ENCODE data around the gene TCF7L2.

Gene TCF7L2

DNA sequence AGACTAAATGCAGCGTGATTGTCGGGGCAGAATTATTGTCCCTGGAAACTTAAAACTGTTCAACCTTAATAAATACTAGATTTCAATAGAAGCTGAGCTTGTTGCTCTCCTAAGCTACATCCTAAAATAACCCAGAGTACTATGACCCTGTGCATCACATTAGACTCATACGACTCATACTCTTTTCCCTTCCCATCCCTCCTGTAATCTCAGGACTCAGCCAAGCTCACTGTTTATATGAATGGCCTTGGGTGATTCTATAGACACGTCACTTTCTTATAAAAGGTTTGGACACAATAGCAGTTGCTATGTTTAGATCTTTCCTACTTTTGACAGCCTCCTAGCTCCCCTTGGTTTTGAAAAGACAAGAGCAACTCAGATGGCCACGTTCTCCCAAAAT lies 17.2 kb downstream of the TCF7L2 start:
- Histone ChIP-seq H3F3A (ENCODE audit: insufficient read depth) (no peaks in the 10 kb centered on the region), H3K79me2 (ENCODE audit: insufficient read depth, low read length) (no peaks in the 10 kb centered on the region), H3K27ac (ENCODE audit: low read depth, low read length) (no peak overlapping the region), H3K36me3 (ENCODE audit: low read length) (no peaks in the 10 kb centered on the region), H3K9me3 (ENCODE audit: insufficient read depth, low read length) (no peaks in the 10 kb centered on the region), H3K4me3 (ENCODE audit: insufficient read depth, low read length, poor library complexity, severe bottlenecking) (no peak overlapping the region), H3K27me3 (ENCODE audit: low read length) (no peaks in the 10 kb centered on the region), H4K20me1 (ENCODE audit: low read depth, low read length) (no peaks in the 10 kb centered on the region), H3K9ac (ENCODE audit: low read length) (no peak overlapping the region), H3K9me2 (replicated peaks; ENCODE audit: insufficient read depth, low read length) (no peaks in the 10 kb centered on the region), H3K4me2 (ENCODE audit: low read depth, low read length, poor library complexity, severe bottlenecking) (no peak overlapping the region), H2AFZ (ENCODE audit: low read depth, low read length, severe bottlenecking) (no peak overlapping the region)
- TF ChIP-seq EZH2phosphoT487 (conservative IDR thresholded peaks at IDR 0.05; ENCODE audit: low read length) (no peak), CTCF (IDR thresholded peaks at IDR 0.05; ENCODE audit: insufficient read depth, low read length, poor library complexity, severe bottlenecking) (no peak)

DNA sequence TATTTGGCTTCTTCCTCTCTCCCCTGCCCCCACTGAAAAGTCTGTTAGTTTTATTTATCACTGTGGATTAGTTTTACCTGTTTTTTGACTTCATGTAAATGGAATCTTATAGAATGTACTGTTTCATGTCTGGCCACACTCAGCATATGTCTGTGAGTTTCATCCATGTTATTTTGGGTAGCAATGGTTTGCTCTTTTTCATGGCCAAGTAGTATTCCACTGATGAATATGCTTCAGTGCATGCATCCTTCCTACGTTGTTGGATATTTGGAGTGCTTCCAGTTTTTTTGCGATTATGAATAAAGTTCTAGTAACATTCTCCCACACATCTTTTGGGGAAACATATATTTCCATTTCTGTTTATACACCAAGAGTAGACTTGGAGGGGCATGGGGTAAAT lies 19.1 kb downstream of the TCF7L2 start:
- Histone ChIP-seq H3K36me3 (ENCODE audit: low read length) (no peaks in the 10 kb centered on the region), H3F3A (ENCODE audit: insufficient read depth) (no peaks in the 10 kb centered on the region), H3K27ac (ENCODE audit: low read depth, low read length) (no peak overlapping the region), H3K9me2 (replicated peaks; ENCODE audit: insufficient read depth, low read length) (no peaks in the 10 kb centered on the region), H2AFZ (ENCODE audit: low read depth, low read length, severe bottlenecking) (no peak overlapping the region), H3K4me3 (ENCODE audit: insufficient read depth, low read length, poor library complexity, severe bottlenecking) (no peak overlapping the region), H3K9me3 (ENCODE audit: insufficient read depth, low read length) (no peaks in the 10 kb centered on the region), H3K27me3 (ENCODE audit: low read length) (no peaks in the 10 kb centered on the region), H4K20me1 (ENCODE audit: low read depth, low read length) (no peaks in the 10 kb centered on the region), H3K79me2 (ENCODE audit: insufficient read depth, low read length) (no peaks in the 10 kb centered on the region), H3K9ac (ENCODE audit: low read length) (no peak overlapping the region), H3K4me2 (ENCODE audit: low read depth, low read length, poor library complexity, severe bottlenecking) (no peak overlapping the region)
- TF ChIP-seq CTCF (IDR thresholded peaks at IDR 0.05; ENCODE audit: insufficient read depth, low read length, poor library complexity, severe bottlenecking): no peak
- no peak for TF ChIP-seq EZH2phosphoT487 (conservative IDR thresholded peaks at IDR 0.05; ENCODE audit: low read length)

- Histone ChIP-seq H4K20me1 (ENCODE audit: low read depth, low read length) (no peaks in the 10 kb centered on the region), H3K79me2 (ENCODE audit: insufficient read depth, low read length) (no peaks in the 10 kb centered on the region), H2AFZ (ENCODE audit: low read depth, low read length, severe bottlenecking) (no peak overlapping the region), H3K4me3 (ENCODE audit: insufficient read depth, low read length, poor library complexity, severe bottlenecking) (no peak overlapping the region), H3K9me3 (ENCODE audit: insufficient read depth, low read length) (no peaks in the 10 kb centered on the region), H3F3A (ENCODE audit: insufficient read depth) (no peaks in the 10 kb centered on the region), H3K9ac (ENCODE audit: low read length) (no peak overlapping the region), H3K4me2 (ENCODE audit: low read depth, low read length, poor library complexity, severe bottlenecking) (no peak overlapping the region), H3K27me3 (ENCODE audit: low read length) (no peaks in the 10 kb centered on the region), H3K27ac (ENCODE audit: low read depth, low read length) (no peak overlapping the region), H3K36me3 (ENCODE audit: low read length) (no peaks in the 10 kb centered on the region), H3K9me2 (replicated peaks; ENCODE audit: insufficient read depth, low read length) (no peaks in the 10 kb centered on the region)
- TF ChIP-seq CTCF (IDR thresholded peaks at IDR 0.05; ENCODE audit: insufficient read depth, low read length, poor library complexity, severe bottlenecking) (no peak), EZH2phosphoT487 (conservative IDR thresholded peaks at IDR 0.05; ENCODE audit: low read length) (no peak)
These were observed 19.5 kb downstream of the TCF7L2 start for GRCh38 chr10:112969542-112969941.

- no peak overlapping the region for H2AFZ ChIP-seq (ENCODE audit: low read depth, low read length, severe bottlenecking)
- H3K4me3 ChIP-seq (ENCODE audit: insufficient read depth, low read length, poor library complexity, severe bottlenecking): no peak overlapping the region
- H3K9ac ChIP-seq (ENCODE audit: low read length): no peak overlapping the region
- no peaks in the 10 kb centered on the region for H3K27me3 ChIP-seq (ENCODE audit: low read length)
- H3K9me2 ChIP-seq (replicated peaks; ENCODE audit: insufficient read depth, low read length): no peaks in the 10 kb centered on the region
- H3K9me3 ChIP-seq (ENCODE audit: insufficient read depth, low read length): no peaks in the 10 kb centered on the region
- H3K79me2 ChIP-seq (ENCODE audit: insufficient read depth, low read length): no peaks in the 10 kb centered on the region
- H3K36me3 ChIP-seq (ENCODE audit: low read length): no peaks in the 10 kb centered on the region
- no peak overlapping the region for H3K4me2 ChIP-seq (ENCODE audit: low read depth, low read length, poor library complexity, severe bottlenecking)
- H3F3A ChIP-seq (ENCODE audit: insufficient read depth): no peaks in the 10 kb centered on the region
- H4K20me1 ChIP-seq (ENCODE audit: low read depth, low read length): no peaks in the 10 kb centered on the region
- no peak for TF ChIP-seq EZH2phosphoT487 (conservative IDR thresholded peaks at IDR 0.05; ENCODE audit: low read length)
- no peak for TF ChIP-seq CTCF (IDR thresholded peaks at IDR 0.05; ENCODE audit: insufficient read depth, low read length, poor library complexity, severe bottlenecking)
- H3K27ac ChIP-seq (ENCODE audit: low read depth, low read length): no peak overlapping the region
These were observed 20.0 kb downstream of the TCF7L2 start for GRCh38 chr10:112970021-112970420.

Measured in SU-DHL-6 (cell line).